HG02970 (cell line): Measurements from ENCODE around the gene NCBP2.
"Not testable (repeated sequence)": the region's sequence is repeated elsewhere in the genome, so short reads cannot be mapped to it uniquely, and the experiment has no call there.

Experiments used
- ATAC-seq: cut with Tn5 transposase; IDR thresholded peaks from one replicate; pipeline ENCODE4 v1.9.1; 2021; ENCODE audit warnings: mild to moderate bottlenecking, moderate library complexity, moderate number of reproducible peaks; ENCODE audit not compliant: unreplicated experiment, low FRiP score

Gene NCBP2

GRCh38 chr3:196968233-196969133, 26.2 kb upstream of the NCBP2 start, which contains the start of gene PIGZ:
Gene PIGZ (minus strand): TSS chr3:196968833. CDS start chr3:196952031, 16,802 bp downstream.
- ATAC-seq = peak; percentile 43

DNA sequence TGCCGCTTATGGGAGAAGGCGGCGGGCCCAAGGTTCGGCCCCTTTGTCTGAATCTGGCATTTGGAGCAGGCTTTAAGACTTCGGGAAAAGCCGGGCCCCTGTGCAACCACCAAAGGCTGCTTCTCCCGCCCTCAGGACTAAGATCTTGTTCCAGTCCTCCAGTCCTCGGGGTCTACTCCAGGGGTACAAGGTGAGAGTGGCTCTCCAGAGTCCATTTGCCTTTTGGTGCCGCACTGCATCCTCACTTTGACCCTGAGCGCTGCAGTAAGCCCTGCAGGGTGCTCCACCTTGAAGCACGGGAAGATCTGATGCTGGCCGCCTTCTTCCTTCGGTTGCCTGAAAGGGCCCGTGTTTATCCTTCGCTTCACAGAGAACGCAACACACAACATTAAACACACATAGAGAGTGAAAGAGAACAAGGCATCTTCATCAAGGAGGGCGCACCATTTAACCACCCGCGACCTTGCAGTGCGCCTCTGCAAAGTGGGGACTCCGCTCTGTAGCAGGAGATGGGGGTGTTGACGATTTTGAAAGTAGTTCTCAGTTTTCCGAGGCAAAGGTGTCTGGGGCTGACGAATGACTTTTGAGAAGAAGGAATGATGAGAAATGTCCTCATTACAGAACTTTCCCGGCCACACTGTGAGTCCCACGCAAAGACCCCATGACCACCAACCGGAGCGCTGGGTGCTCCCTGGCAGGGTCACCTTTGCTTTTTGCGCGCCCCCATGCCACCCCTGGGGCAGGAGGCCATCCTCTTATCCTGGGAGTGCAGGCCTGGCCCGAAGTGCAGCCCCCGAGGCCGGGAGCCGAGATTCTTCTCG, 25.3 kb upstream of the NCBP2 start:
- no peak for ATAC-seq

GRCh38 chr3:196966526-196967401, 24.4 kb upstream of the NCBP2 start:
- ATAC-seq = no peak

DNA sequence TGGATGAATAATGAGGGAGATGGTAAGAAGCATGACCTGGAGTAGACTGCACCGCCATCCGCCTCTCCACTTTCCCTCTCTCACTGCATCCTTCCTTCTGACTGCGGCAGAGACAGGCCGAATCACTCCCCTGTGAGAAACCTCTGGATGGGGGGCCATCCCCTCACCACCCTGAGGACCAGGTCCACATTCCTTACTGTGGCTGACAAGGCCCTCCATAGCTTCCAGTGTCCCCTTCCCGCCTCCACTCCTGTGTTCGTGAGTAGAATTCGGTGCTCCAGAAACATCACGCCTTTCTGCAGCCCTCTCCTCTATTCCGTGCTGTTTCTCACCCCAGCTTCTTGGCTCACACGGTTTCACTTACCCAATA, 23.5 kb upstream of the NCBP2 start:
- ATAC-seq = no peak

- no peak for ATAC-seq
Measured at GRCh38 chr3:196965112-196965803, 22.9 kb upstream of the NCBP2 start.

GRCh38 chr3:196963631-196963953, 21.3 kb upstream of the NCBP2 start:
- no peak for ATAC-seq

DNA sequence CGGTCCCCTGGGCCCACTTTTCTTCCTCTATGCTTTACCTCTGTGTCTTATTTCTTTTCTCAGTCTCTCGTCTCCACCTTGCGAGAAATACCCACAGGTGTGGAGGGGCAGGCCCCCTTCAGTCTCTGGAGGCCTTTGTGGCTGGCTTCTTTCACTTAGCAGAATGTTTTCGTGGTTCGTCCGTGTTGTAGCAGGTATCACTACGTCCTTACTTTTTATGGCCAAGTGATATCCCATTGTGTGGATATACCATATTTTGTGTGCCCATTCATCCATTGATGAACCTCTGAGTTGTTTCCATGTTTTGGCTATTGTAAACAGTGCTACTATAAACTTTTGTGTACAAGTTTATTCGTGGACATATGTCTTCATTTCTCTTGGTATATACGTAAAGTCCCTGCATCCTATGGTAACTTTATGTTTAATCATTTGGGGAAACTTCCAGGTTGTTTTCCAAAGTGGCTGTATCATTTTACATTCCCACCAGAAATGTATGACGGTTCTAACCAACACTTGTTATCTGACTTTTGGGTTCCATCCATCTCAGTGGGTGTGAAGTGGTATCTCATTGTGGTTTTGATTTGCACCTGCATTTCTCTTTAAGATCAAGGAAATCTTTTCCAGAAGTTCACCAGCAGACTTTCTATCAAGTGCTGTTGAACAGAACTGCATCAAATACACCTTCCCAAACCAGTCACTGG, 20.8 kb upstream of the NCBP2 start:
- ATAC-seq = no peak

DNA sequence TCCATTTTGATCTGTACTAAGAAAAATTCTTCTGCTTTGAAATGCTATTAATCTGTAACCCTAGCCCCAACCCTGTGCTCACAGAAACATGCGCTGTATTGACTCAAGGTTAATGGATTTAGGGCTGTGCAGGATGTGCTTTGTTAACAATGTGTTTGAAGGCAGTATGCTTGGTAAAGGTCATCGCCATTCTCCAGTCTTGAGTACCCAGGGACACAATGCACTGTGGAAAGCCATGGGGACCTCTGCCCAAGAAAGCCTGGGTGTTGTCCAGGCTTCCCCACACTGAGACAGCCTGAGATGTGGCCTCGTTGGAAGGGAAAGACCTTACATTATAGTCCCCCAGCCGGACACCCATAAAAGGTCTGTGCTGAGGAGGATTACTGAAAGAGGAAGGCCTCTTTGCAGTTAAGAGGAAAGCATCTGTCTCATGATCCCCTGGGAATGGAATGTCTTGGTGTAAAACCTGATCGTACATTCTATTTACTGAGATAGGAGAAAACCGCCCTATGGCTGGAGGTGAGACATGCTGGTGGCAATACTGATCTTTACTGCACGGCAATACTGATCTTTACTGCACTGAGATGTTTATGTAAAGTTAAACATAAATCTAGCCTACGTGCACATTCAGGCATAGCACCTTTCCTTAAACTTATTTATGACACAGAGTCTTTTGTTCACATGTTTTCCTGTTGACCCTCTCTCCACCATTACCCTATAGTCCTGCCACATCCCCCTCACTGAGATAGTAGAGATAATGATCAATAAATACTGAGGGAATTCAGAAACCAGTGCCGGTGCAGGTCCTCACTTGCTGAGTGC, 20.0 kb upstream of the NCBP2 start:
- ATAC-seq = no peak

- no peak for ATAC-seq
Measured at GRCh38 chr3:196954832-196955231, 12.5 kb upstream of the NCBP2 start.

DNA sequence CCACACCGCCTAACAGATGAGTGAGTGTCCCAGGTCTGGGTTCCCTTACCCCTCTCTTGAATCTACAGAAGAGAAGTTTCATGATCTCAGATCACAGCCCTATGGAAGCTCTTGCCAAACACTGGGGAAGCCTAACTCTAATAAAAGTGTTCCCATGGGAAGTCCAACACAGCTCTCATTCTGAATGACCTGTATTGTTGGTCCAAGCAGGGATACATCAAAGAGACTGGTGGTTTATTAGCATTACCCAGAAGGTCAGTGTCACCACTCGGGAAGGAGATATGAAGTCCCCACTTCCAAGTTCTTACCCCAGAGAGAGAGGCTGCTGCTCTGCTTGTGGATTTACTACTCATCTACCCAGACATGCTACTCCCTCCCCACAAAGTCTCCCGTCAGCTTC, 9.0 kb upstream of the NCBP2 start:
- no peak for ATAC-seq

DNA sequence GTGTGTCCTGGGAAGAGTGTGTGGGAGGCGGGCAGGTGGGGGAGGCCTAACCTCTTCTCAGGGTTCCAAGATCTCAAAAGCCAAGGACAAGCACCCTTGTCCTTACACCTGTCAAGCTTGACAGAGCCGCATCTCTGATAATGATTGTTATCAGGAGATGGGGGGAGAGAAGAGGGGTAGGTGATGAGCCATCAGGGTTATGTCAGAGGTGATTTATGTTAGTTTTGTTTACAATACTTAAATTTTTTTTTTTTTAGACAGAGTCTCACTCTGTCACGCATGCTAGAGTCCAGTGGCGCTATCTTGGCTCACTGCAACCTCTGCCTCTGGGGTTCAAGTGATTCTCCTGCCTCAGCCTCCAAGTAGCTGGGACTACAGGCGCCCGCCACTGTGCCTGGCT, 7.4 kb upstream of the NCBP2 start:
- ATAC-seq = no peak

DNA sequence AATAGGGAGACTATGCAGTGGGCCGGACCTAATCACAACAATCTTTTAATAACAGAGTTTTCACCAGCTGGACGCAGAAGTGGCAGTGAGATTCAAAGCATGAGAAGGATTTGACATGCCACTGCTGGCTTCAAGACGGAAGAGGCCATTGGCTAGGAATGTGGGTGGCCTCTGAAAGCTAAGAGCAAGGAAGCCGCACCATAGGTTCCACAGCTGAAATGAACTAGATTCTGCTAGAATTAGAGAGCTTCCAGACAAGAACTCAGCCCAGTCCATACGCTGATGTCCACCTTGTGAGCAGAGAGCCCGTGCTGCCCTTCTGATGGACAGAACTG, 6.9 kb upstream of the NCBP2 start:
- no peak for ATAC-seq

GRCh38 chr3:196948442-196949284, 6.3 kb upstream of the NCBP2 start:
- no peak for ATAC-seq

DNA sequence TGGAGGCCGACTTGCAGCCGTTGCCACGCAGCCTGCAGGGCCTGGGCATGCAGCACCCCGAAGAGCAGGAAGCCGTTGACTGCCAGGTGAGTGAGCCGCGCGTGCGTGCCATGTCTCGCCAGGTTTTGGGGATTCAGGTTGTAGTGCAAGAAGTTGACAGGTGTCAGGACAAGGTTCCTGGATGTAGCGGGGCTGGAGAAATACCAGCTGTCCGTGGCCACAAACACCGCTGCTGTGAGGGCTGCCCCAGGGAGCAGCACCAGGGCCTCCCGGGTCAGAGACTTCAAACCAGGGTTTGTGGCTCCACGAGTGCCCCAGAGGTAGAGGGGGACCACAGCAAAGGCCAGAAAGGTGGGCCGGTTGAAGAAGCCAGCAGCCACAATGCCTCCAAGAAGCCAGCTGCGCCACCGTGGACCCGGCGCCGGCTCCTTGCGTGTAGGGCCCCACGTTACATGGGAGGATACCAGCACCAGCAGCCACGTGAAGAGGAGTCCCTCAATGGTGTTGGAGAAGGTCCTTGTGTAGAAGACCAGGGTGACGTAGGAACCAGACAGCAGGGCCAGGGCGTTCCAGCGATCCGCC, 5.6 kb upstream of the NCBP2 start:
- no peak for ATAC-seq

GRCh38 chr3:196947136-196947859, 5.0 kb upstream of the NCBP2 start:
- no peak for ATAC-seq

GRCh38 chr3:196944037-196944790, 1.9 kb upstream of the NCBP2 start:
- ATAC-seq = not testable (repeated sequence)
